Activated CD4-positive, alpha-beta T cell treated with anti-CD3 and anti-CD28 coated beads, Interleukin-2, amount 10 ng/mL, durations not matched to agents 24 days and 14 days (primary cell): Measurements from ENCODE around the gene KIAA0513. TPM values are rescaled to one million over a fixed set of nuclear protein-coding genes. Genes with fewer than 3 reads are reported as not detected.
A peak's percentile ranks its signal among the peaks of the same experiment; 100 is the strongest.
"Not testable (repeated sequence)": the region's sequence is repeated elsewhere in the genome, so short reads cannot be mapped to it uniquely, and the experiment has no call there.

Experiments used
- DNase-seq: peaks from one replicate; pipeline ENCODE4 v3.0.0; 2022
- H3K27ac Mint-ChIP-seq: one replicate; pipeline ENCODE4 v1.8.0; 2022; ENCODE audit warnings: mild to moderate bottlenecking, mixed read lengths
- H3K27me3 Mint-ChIP-seq: one replicate; pipeline ENCODE4 v1.8.0; 2022; ENCODE audit warnings: mixed read lengths
- H3K36me3 Mint-ChIP-seq: one replicate; pipeline ENCODE4 v1.8.0; 2022; ENCODE audit warnings: low read depth, mild to moderate bottlenecking, mixed read lengths
- H3K4me1 Mint-ChIP-seq: one replicate; pipeline ENCODE4 v1.8.0; 2021; ENCODE audit warnings: mixed read lengths
- H3K4me3 Mint-ChIP-seq: one replicate; pipeline ENCODE4 v1.8.0; 2022; ENCODE audit warnings: mild to moderate bottlenecking, moderate library complexity, mixed read lengths
- H3K9me3 Mint-ChIP-seq: one replicate; pipeline ENCODE4 v1.8.0; 2021; ENCODE audit warnings: mixed read lengths
- intact Hi-C: fragments of 100-400 bp; cut with micrococcal nuclease; formaldehyde crosslinking; loops from one replicate; pipeline ENCODE4 v1.15.1; 2023
- total RNA-seq: library from RNA; stranded (reverse); gene quantifications from 2 replicates; pipeline ENCODE4 v1.2.3, GENCODE V29; 2022

KIAA0513 gene
- total RNA-seq, 1 donor from 2014 or later: 12.1 TPM

- H3K4me3 Mint-ChIP-seq: peak overlapping the region; percentile 89
- H3K9me3 Mint-ChIP-seq: no peaks in the 10 kb centered on the region
- peaks cover 8% of the 10 kb centered on the region for H3K36me3 Mint-ChIP-seq
- intact Hi-C loops: loop anchor here (1.0 to 5.0 kb wide), 4 partner anchors 26 to 583 kb away; partner anchors contain the start of gene GSE1
- H3K27me3 Mint-ChIP-seq: peaks cover 1% of the 10 kb centered on the region
- H3K4me1 Mint-ChIP-seq: peaks cover 36% of the 10 kb centered on the region
- peak overlapping the region; percentile 91 for H3K27ac Mint-ChIP-seq
- DNase-seq: peak; percentile 89
Measured at GRCh38 chr16:85028685-85029407, 1.3 kb downstream of the KIAA0513 start.

- H3K4me3 Mint-ChIP-seq: peak overlapping the region; percentile 89
- DNase-seq: peak; percentile 87
- no peaks in the 10 kb centered on the region for H3K9me3 Mint-ChIP-seq
- peaks cover 36% of the 10 kb centered on the region for H3K4me1 Mint-ChIP-seq
- H3K27me3 Mint-ChIP-seq: peaks cover 1% of the 10 kb centered on the region
- H3K27ac Mint-ChIP-seq: peak overlapping the region; percentile 91
- H3K36me3 Mint-ChIP-seq: peaks cover 8% of the 10 kb centered on the region
- intact Hi-C loops: loop anchor here (1.0 to 5.0 kb wide), 4 partner anchors 26 to 583 kb away; partner anchors contain the start of gene GSE1
Measured at GRCh38 chr16:85029408-85029784, 1.8 kb downstream of the KIAA0513 start.

GRCh38 chr16:85029981-85030401, 2.4 kb downstream of the KIAA0513 start:
- peak overlapping the region; percentile 89 for H3K4me3 Mint-ChIP-seq

GRCh38 chr16:85031451-85031850, 3.9 kb downstream of the KIAA0513 start:
- no peak overlapping the region for H3K4me3 Mint-ChIP-seq
- peaks cover 11% of the 10 kb centered on the region for H3K36me3 Mint-ChIP-seq
- H3K27me3 Mint-ChIP-seq: no peaks in the 10 kb centered on the region
- no peaks in the 10 kb centered on the region for H3K9me3 Mint-ChIP-seq
- H3K4me1 Mint-ChIP-seq: peaks cover 35% of the 10 kb centered on the region
- intact Hi-C loops: no loop called here
- H3K27ac Mint-ChIP-seq: no peak overlapping the region
- no peak for DNase-seq

More at GRCh38 chr16:85029981-85030401, 2.4 kb downstream of the KIAA0513 start:
- DNase-seq: no peak
- Mint-ChIP-seq H3K27ac (peak overlapping the region; percentile 91), H3K27me3 (no peaks in the 10 kb centered on the region), H3K36me3 (peaks cover 8% of the 10 kb centered on the region), H3K4me1 (peaks cover 36% of the 10 kb centered on the region), H3K9me3 (no peaks in the 10 kb centered on the region)
- intact Hi-C loops: loop anchor here (1.0 to 5.0 kb wide), 4 partner anchors 25 to 582 kb away; partner anchors contain the start of gene GSE1

DNA sequence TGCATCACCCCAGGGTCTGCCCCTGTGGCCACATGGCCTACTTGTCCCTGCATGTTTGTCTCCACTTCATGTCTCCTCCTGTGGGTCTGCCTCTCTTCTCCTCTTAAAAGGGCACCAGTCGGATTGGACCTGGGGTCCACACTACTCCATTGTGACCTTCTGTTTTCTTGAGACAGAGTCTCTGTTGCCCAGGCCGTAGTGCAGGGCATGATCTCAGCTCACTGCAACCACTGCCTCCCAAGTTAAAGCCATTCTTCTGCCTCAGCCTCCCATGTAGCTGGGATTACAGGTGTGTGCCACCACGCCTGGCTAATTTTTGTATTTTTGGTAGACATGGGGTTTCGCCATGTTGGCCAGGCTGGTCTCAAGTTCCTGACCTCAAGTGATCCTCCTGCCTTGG, 4.6 kb downstream of the KIAA0513 start:
- intact Hi-C loops, H3K4me3 Mint-ChIP-seq, DNase-seq, H3K27ac Mint-ChIP-seq, H3K27me3 Mint-ChIP-seq, H3K9me3 Mint-ChIP-seq: not testable (repeated sequence)
- H3K36me3 Mint-ChIP-seq: peaks cover 13% of the 10 kb centered on the region
- H3K4me1 Mint-ChIP-seq: peaks cover 38% of the 10 kb centered on the region

GRCh38 chr16:85033171-85033570, 5.6 kb downstream of the KIAA0513 start:
- Mint-ChIP-seq H3K27me3 (no peaks in the 10 kb centered on the region), H3K9me3 (no peaks in the 10 kb centered on the region)
- intact Hi-C loops: no loop called here

GRCh38 chr16:85034591-85035433, 7.2 kb downstream of the KIAA0513 start:
- DNase-seq: no peak
- H3K27me3 Mint-ChIP-seq: no peaks in the 10 kb centered on the region
- H3K27ac Mint-ChIP-seq: no peak overlapping the region
- peaks cover 16% of the 10 kb centered on the region for H3K36me3 Mint-ChIP-seq
- H3K9me3 Mint-ChIP-seq: no peaks in the 10 kb centered on the region
- H3K4me1 Mint-ChIP-seq: peaks cover 22% of the 10 kb centered on the region
- intact Hi-C loops: no loop called here
- no peak overlapping the region for H3K4me3 Mint-ChIP-seq

More at GRCh38 chr16:85033171-85033570, 5.6 kb downstream of the KIAA0513 start:
- peaks cover 16% of the 10 kb centered on the region for H3K36me3 Mint-ChIP-seq
- peaks cover 38% of the 10 kb centered on the region for H3K4me1 Mint-ChIP-seq
- no peak for DNase-seq
- no peak overlapping the region for H3K4me3 Mint-ChIP-seq
- H3K27ac Mint-ChIP-seq: no peak overlapping the region

- no peak for DNase-seq
- intact Hi-C loops: no loop called here
- H3K27ac Mint-ChIP-seq: peak overlapping the region; percentile 43
- H3K9me3 Mint-ChIP-seq: no peaks in the 10 kb centered on the region
- H3K36me3 Mint-ChIP-seq: peaks cover 15% of the 10 kb centered on the region
- peaks cover 15% of the 10 kb centered on the region for H3K4me1 Mint-ChIP-seq
- no peak overlapping the region for H3K4me3 Mint-ChIP-seq
- H3K27me3 Mint-ChIP-seq: no peaks in the 10 kb centered on the region
Measured at GRCh38 chr16:85036236-85037049, 8.8 kb downstream of the KIAA0513 start.

- intact Hi-C loops: no loop called here
- Mint-ChIP-seq H3K4me3 (no peak overlapping the region), H3K4me1 (peaks cover 12% of the 10 kb centered on the region), H3K36me3 (peaks cover 12% of the 10 kb centered on the region), H3K9me3 (no peaks in the 10 kb centered on the region), H3K27ac (peak overlapping the region; percentile 55), H3K27me3 (no peaks in the 10 kb centered on the region)
- DNase-seq: no peak
Measured at GRCh38 chr16:85037050-85037410, 9.4 kb downstream of the KIAA0513 start.

GRCh38 chr16:85037721-85038120, 10.1 kb downstream of the KIAA0513 start:
- no peak for DNase-seq
- H3K4me1 Mint-ChIP-seq: peaks cover 12% of the 10 kb centered on the region
- no peaks in the 10 kb centered on the region for H3K9me3 Mint-ChIP-seq
- no peaks in the 10 kb centered on the region for H3K27me3 Mint-ChIP-seq
- no peak overlapping the region for H3K27ac Mint-ChIP-seq
- no peak overlapping the region for H3K4me3 Mint-ChIP-seq
- intact Hi-C loops: no loop called here
- peaks cover 8% of the 10 kb centered on the region for H3K36me3 Mint-ChIP-seq

DNA sequence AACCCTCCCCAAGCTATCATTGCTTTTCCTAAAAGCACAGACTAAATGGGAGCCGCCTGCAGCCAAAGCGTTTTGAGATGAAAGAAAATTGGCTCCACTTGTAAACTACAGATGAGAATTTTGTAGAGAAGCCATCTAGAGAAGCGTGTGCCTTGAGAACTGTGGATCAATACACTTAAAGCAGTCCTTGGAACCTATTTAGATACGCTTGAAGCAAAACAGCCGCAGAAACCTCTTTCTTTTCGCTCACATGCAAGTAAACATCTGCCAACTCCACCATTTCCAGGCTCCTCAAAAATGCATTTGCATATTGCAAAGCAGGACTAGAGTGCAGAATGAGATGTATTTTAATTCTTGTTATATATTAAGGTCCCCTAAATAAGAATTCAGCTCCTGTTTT, 13.1 kb downstream of the KIAA0513 start:
- H3K27ac Mint-ChIP-seq: no peak overlapping the region
- no peaks in the 10 kb centered on the region for H3K9me3 Mint-ChIP-seq
- intact Hi-C loops: no loop called here
- no peak for DNase-seq
- peaks cover 9% of the 10 kb centered on the region for H3K36me3 Mint-ChIP-seq
- no peaks in the 10 kb centered on the region for H3K27me3 Mint-ChIP-seq
- no peak overlapping the region for H3K4me3 Mint-ChIP-seq
- peaks cover 12% of the 10 kb centered on the region for H3K4me1 Mint-ChIP-seq

DNA sequence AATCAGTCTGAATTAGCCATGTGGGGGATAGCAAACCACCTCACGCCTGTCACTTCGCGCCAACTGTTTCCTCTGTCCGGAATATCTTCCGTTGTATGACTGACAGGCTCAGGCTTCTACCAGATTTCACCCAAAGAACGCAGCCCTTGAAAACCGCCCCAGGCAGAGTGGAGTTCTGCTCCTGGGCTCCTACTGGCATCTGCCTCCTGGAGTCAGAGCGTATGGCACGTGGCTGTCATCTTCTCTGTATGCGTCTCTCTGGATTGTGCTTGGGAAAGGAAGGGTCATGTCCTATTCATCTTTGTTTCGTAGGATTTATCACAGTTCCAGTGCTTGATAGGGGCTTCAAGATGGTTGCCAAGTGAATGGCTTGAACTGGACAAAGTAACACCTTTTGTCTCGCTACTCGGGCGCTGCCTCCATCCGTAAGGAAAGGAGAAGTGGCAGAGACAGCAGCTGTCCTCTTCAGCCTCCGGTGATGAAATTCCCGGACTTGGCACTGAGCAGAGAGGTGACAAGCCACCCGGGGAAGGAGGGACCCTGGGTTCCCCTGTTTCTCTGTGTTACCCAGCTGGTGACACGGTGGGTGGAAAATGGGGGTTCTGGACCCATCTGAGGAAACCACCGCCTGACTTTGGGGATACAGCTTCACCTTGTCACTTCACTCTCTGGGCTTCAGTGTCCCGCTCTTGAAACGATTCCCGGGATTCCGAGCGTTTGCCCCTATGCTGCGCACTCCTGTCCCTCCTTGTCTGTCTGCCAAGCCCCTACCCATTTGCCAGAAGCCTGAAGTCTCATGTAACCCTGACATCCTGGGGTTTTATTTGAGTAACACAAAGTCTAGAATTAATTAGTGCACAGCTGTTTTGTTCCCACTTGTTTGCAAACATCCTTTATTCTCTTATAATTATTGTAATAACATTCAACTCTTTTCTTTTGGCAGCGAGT, 13.9 kb downstream of the KIAA0513 start:
- intact Hi-C loops: no loop called here
- Mint-ChIP-seq H3K27ac (no peak overlapping the region), H3K4me3 (no peak overlapping the region), H3K27me3 (no peaks in the 10 kb centered on the region), H3K4me1 (peaks cover 9% of the 10 kb centered on the region), H3K9me3 (no peaks in the 10 kb centered on the region), H3K36me3 (peaks cover 6% of the 10 kb centered on the region)
- DNase-seq: no peak

- H3K27ac Mint-ChIP-seq: no peak overlapping the region
- H3K4me3 Mint-ChIP-seq: no peak overlapping the region
- no peaks in the 10 kb centered on the region for H3K27me3 Mint-ChIP-seq
- peaks cover 4% of the 10 kb centered on the region for H3K4me1 Mint-ChIP-seq
- intact Hi-C loops: no loop called here
- no peaks in the 10 kb centered on the region for H3K9me3 Mint-ChIP-seq
- DNase-seq: no peak
- peaks cover 4% of the 10 kb centered on the region for H3K36me3 Mint-ChIP-seq
Measured at GRCh38 chr16:85042167-85042526, 14.6 kb downstream of the KIAA0513 start.
